ENCODE results near the gene CRACR2B.
A peak's percentile ranks its signal among the peaks of the same experiment; 100 is the strongest.

The CRACR2B gene

GRCh38 chr11:827897-828192 is at the start of gene CRACR2B:
Gene CRACR2B (plus strand): TSS chr11:827919. CDS start chr11:828608, 689 bp downstream.
- no peak for DNase-seq

GRCh38 chr11:778976-779954 is 48.5 kb upstream of the CRACR2B start:
- no peak for DNase-seq

- DNase-seq: no peak
Measured at GRCh38 chr11:779955-780532, 47.7 kb upstream of the CRACR2B start.

GRCh38 chr11:782264-783174 is 45.2 kb upstream of the CRACR2B start:
- DNase-seq: no peak

GRCh38 chr11:783581-784015 is 44.1 kb upstream of the CRACR2B start:
- DNase-seq: no peak

GRCh38 chr11:786235-787083 is 41.3 kb upstream of the CRACR2B start:
- no peak for DNase-seq

GRCh38 chr11:787084-787675 is 40.5 kb upstream of the CRACR2B start:
- no peak for DNase-seq

GRCh38 chr11:788009-788640 is 39.6 kb upstream of the CRACR2B start:
- DNase-seq: no peak

- no peak for DNase-seq
Measured at GRCh38 chr11:788953-789940, 38.5 kb upstream of the CRACR2B start.

- peak; percentile 84 for DNase-seq
Measured at GRCh38 chr11:789943-790342, 37.8 kb upstream of the CRACR2B start, which contains the start of gene CEND1. Gene CEND1 (minus strand): TSS chr11:790090. CDS start chr11:788576, 1,514 bp downstream.

- DNase-seq: no peak
Measured at GRCh38 chr11:790721-791564, 36.8 kb upstream of the CRACR2B start.

GRCh38 chr11:791658-792534 is 35.8 kb upstream of the CRACR2B start:
- no peak for DNase-seq

- DNase-seq: no peak
Measured at GRCh38 chr11:792535-792821, 35.2 kb upstream of the CRACR2B start.

GRCh38 chr11:792873-793272 is 34.8 kb upstream of the CRACR2B start:
- no peak for DNase-seq

GRCh38 chr11:793556-793955 is 34.2 kb upstream of the CRACR2B start:
- no peak for DNase-seq

GRCh38 chr11:794013-794765 is 33.5 kb upstream of the CRACR2B start:
- no peak for DNase-seq
